MG63 (cell line): ENCODE data around the gene NUDT19. TPM values are rescaled to one million over a fixed set of nuclear protein-coding genes. Genes with fewer than 3 reads are reported as not detected.

Experiments
- DNase-seq: peaks from one replicate; pipeline ENCODE4 v3.0.0-alpha.2; 2020
- H3K27me3 ChIP-seq: fragments of 250-450 bp; sonication (Bioruptor Pico); 2 replicates; pipeline ENCODE4 v1.5.1; 2020; ENCODE audit warnings: mild to moderate bottlenecking, moderate library complexity
- H3K36me3 ChIP-seq: fragments of 250-450 bp; sonication (Bioruptor Pico); 2 replicates; pipeline ENCODE4 v1.5.1; 2020; ENCODE audit warnings: mild to moderate bottlenecking, moderate library complexity
- H3K4me3 ChIP-seq: fragments of 250-450 bp; sonication (Bioruptor Pico); 2 replicates; pipeline ENCODE4 v1.5.1; 2020; ENCODE audit warnings: mild to moderate bottlenecking, moderate library complexity
- H3K9me3 ChIP-seq: fragments of 250-450 bp; sonication (Bioruptor Pico); 2 replicates; pipeline ENCODE4 v1.5.1; 2020; ENCODE audit warnings: mild to moderate bottlenecking, moderate library complexity
- total RNA-seq: library from RNA; depleted of rRNA; stranded (reverse); fragments of >200 nt; shearing (Covaris generic); gene quantifications from 2 replicates; pipeline ENCODE4 v1.2.3, GENCODE V29; 2014; ENCODE audit warnings: low replicate concordance

The NUDT19 gene
- total RNA-seq, 1 experiment from 2014 or later, result 18.0 TPM

- Histone ChIP-seq H3K9me3 (no peaks in the 10 kb centered on the region), H3K36me3 (peaks cover 11% of the 10 kb centered on the region), H3K4me3 (no peak overlapping the region), H3K27me3 (peaks cover 5% of the 10 kb centered on the region; the same call in 1 of the 2 replicates)
- no peak for DNase-seq
These were observed 18.8 kb upstream of the NUDT19 start for GRCh38 chr19:32672841-32673240.

GRCh38 chr19:32673573-32673972 lies 18.0 kb upstream of the NUDT19 start:
- DNase-seq, result no peak
- no peaks in the 10 kb centered on the region for H3K9me3 ChIP-seq
- peaks cover 5% of the 10 kb centered on the region; the same call in 1 of the 2 replicates for H3K27me3 ChIP-seq
- peaks cover 11% of the 10 kb centered on the region for H3K36me3 ChIP-seq
- peak overlapping the region; percentile 90 for H3K4me3 ChIP-seq

DNA sequence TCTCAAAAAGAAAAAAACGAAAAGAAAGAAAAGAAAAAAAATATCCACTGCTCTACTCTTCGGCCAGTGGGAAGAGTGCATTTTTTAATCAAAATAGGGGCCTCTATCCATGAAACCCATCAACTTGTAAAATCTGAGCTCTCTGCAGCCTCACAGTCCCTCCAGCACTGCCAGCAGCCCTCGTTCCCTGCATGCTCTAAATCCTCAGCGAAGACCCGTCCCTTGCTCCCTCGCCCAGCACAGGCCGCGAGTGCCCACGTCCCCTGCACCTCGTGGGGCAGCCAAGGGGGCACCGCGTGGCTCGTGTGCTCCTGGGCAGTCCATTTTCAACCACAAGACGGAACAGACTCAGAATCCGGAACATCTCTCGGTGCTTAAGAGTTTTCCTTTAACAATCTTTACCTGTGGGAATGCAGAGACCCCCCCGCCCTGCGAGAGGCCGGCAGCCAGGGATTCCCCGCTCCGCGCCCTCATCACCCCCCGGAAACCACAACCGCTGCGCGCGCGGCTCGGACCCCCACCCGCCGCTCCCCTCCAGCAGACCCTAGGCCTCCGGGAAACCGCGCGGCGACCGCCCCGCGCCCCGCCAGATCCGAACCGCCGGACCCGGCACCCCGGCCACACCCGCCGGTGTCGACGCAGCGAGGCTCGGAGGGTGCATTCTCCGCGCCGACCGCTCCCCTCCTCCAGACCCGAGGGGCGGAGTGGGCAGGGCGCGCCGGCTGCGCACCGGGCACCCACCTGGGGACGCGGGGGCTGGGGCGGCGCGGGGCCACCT lies 17.3 kb upstream of the NUDT19 start:
- Histone ChIP-seq H3K9me3 (no peaks in the 10 kb centered on the region), H3K36me3 (peaks cover 7% of the 10 kb centered on the region), H3K27me3 (peaks cover 5% of the 10 kb centered on the region; the same call in 1 of the 2 replicates), H3K4me3 (peak overlapping the region; percentile 90)
- DNase-seq, result no peak

DNA sequence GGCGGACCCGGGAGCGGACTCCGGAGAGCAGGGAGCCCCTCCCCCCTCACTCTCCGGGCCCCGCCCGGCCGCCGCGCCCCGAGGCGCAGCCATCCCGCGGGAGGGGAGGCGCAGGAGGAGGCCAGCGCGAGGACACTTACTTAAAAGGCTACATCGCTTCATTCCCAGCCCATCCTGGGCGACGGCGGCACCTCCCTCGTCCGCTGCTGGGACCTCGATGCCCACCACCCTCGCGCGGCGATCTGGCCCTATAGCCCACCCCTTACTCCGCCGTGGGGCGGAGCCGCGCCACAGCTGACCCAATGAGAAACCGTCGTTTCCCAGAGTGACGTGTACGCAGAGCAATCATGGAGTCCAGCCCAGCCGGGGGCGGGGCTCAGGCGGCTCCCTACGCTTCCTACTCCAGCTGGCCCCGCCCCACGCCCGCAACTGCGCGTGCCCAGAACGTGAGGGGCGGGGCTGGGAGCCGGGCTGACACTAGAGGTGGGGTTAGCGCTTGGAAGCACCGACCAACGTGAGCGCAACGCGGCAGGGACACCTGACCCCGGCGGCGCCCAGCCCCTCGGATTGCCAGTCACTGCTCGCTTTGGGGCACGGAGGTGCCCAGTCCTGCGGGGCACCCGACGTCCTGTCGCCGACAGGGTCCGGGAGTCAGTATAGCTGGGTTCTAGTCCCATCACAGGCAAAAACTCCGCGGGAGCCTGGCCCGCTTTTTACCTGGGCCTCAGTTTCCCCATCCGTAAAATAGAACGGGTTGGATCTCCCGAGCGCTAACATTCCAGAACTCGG lies 16.5 kb upstream of the NUDT19 start, which contains the start of gene ANKRD27:
ANKRD27 (minus strand) TSS at position 250 of the 789 bp plus-strand sequence. CDS start 16,165 bp downstream, outside the sequence.
- peaks cover 5% of the 10 kb centered on the region; the same call in 1 of the 2 replicates for H3K27me3 ChIP-seq

GRCh38 chr19:32675720-32676185 lies 15.9 kb upstream of the NUDT19 start, which contains the start of gene RGS9BP:
TSS of gene RGS9BP (plus strand) at chr19:32675848. CDS start at chr19:32676264, 416 bp downstream.
- DNase-seq, result peak; percentile 86

More for the DNA sequence above, 16.5 kb upstream of the NUDT19 start, which contains the start of gene ANKRD27:
- DNase-seq, result peak; percentile 97
- Histone ChIP-seq H3K4me3 (peak within 1 kb of the TSS; percentile 90), H3K36me3 (peaks cover 5% of the 10 kb centered on the region), H3K9me3 (no peaks in the 10 kb centered on the region)

GRCh38 chr19:32676186-32676894 lies 15.3 kb upstream of the NUDT19 start:
- H3K9me3 ChIP-seq, result no peaks in the 10 kb centered on the region
- no peak for DNase-seq
- H3K36me3 ChIP-seq, result peaks cover 5% of the 10 kb centered on the region
- H3K27me3 ChIP-seq, result peaks cover 5% of the 10 kb centered on the region; the same call in 1 of the 2 replicates
- peak overlapping the region; percentile 90 for H3K4me3 ChIP-seq

More at GRCh38 chr19:32675720-32676185, 15.9 kb upstream of the NUDT19 start, which contains the start of gene RGS9BP:
- H3K27me3 ChIP-seq, result peaks cover 5% of the 10 kb centered on the region; the same call in 1 of the 2 replicates
- peaks cover 5% of the 10 kb centered on the region for H3K36me3 ChIP-seq
- no peaks in the 10 kb centered on the region for H3K9me3 ChIP-seq
- H3K4me3 ChIP-seq, result peak within 1 kb of the TSS; percentile 90

- Histone ChIP-seq H3K9me3 (no peaks in the 10 kb centered on the region), H3K36me3 (peaks cover under 1% of the 10 kb centered on the region; the same call in 1 of the 2 replicates), H3K4me3 (no peak overlapping the region), H3K27me3 (peaks cover 5% of the 10 kb centered on the region; the same call in 1 of the 2 replicates)
- DNase-seq, result no peak
These were observed 14.7 kb upstream of the NUDT19 start for GRCh38 chr19:32676895-32677359.

GRCh38 chr19:32677657-32678056 lies 14.0 kb upstream of the NUDT19 start:
- Histone ChIP-seq H3K36me3 (no peaks in the 10 kb centered on the region; the same call in 1 of the 2 replicates), H3K4me3 (no peak overlapping the region), H3K27me3 (peaks cover 5% of the 10 kb centered on the region; the same call in 1 of the 2 replicates), H3K9me3 (no peaks in the 10 kb centered on the region)
- DNase-seq, result peak; percentile 66

GRCh38 chr19:32680986-32681385 lies 10.6 kb upstream of the NUDT19 start:
- H3K4me3 ChIP-seq, result no peak overlapping the region
- H3K27me3 ChIP-seq, result peaks cover 3% of the 10 kb centered on the region; the same call in 1 of the 2 replicates
- DNase-seq, result no peak
- no peaks in the 10 kb centered on the region for H3K36me3 ChIP-seq
- no peaks in the 10 kb centered on the region for H3K9me3 ChIP-seq

DNA sequence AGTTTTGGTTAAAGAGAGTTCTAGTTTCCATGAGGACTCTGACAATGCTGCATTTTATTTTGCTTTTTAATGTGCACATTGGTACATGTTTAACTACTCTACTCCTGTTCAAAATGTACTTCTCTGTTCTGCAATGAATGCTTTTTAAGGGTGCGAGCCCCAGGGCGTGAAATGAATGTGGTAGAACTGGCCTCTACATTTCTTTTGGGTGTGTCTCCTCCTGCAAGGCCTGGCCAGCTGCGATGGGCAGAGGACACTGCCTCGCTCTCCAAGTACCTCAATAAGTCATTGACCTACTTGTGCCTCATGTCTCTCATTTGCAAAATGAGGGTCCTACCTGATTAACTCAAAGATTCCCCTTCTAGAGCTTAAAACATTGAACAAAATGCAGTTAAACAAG lies 9.3 kb upstream of the NUDT19 start:
- H3K27me3 ChIP-seq, result no peaks in the 10 kb centered on the region
- H3K4me3 ChIP-seq, result no peak overlapping the region
- DNase-seq, result no peak
- H3K36me3 ChIP-seq, result no peaks in the 10 kb centered on the region
- H3K9me3 ChIP-seq, result no peaks in the 10 kb centered on the region

- H3K4me3 ChIP-seq, result no peak overlapping the region
- H3K27me3 ChIP-seq, result no peaks in the 10 kb centered on the region
- no peaks in the 10 kb centered on the region for H3K9me3 ChIP-seq
- H3K36me3 ChIP-seq, result no peaks in the 10 kb centered on the region
- no peak for DNase-seq
These were observed 4.7 kb upstream of the NUDT19 start for GRCh38 chr19:32686847-32687475.

GRCh38 chr19:32687681-32688080 lies 3.9 kb upstream of the NUDT19 start:
- Histone ChIP-seq H3K9me3 (no peaks in the 10 kb centered on the region), H3K36me3 (peaks cover 4% of the 10 kb centered on the region), H3K4me3 (no peak overlapping the region), H3K27me3 (no peaks in the 10 kb centered on the region)
- DNase-seq, result no peak

- Histone ChIP-seq H3K27me3 (no peaks in the 10 kb centered on the region), H3K36me3 (peaks cover 10% of the 10 kb centered on the region), H3K9me3 (peaks cover 3% of the 10 kb centered on the region), H3K4me3 (no peak overlapping the region)
- no peak for DNase-seq
These were observed 3.3 kb upstream of the NUDT19 start for GRCh38 chr19:32688311-32688710.

GRCh38 chr19:32691952-32692726 lies 518 bp downstream of the NUDT19 start:
- no peaks in the 10 kb centered on the region for H3K27me3 ChIP-seq
- peak overlapping the region; percentile 79 for H3K4me3 ChIP-seq
- DNase-seq, result peak; percentile 69

DNA sequence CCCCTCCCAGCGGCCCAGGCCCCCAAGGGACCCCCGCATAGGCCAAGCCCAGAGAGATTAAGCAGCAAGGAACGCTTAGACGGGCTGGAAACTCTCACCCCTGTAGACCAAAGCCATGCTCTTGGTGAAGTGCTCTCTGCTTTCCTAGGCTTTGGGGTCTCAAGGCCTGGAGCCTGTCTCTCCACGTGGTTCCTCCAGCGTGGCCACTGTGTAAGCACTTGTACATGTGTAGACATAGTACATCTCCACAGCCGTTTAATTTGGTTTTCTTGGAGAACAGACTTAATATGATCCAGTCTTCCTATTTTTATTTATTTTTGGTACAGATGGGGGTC lies 1.1 kb downstream of the NUDT19 start:
- H3K4me3 ChIP-seq, result peak overlapping the region; percentile 79
- peaks cover 52% of the 10 kb centered on the region for H3K36me3 ChIP-seq
- H3K9me3 ChIP-seq, result peaks cover 8% of the 10 kb centered on the region
- no peaks in the 10 kb centered on the region for H3K27me3 ChIP-seq
- DNase-seq, result no peak

More at GRCh38 chr19:32691952-32692726, 518 bp downstream of the NUDT19 start:
- peaks cover 6% of the 10 kb centered on the region for H3K9me3 ChIP-seq
- peaks cover 47% of the 10 kb centered on the region for H3K36me3 ChIP-seq
